ENCODE measurements around the gene PTK7.

DNA sequence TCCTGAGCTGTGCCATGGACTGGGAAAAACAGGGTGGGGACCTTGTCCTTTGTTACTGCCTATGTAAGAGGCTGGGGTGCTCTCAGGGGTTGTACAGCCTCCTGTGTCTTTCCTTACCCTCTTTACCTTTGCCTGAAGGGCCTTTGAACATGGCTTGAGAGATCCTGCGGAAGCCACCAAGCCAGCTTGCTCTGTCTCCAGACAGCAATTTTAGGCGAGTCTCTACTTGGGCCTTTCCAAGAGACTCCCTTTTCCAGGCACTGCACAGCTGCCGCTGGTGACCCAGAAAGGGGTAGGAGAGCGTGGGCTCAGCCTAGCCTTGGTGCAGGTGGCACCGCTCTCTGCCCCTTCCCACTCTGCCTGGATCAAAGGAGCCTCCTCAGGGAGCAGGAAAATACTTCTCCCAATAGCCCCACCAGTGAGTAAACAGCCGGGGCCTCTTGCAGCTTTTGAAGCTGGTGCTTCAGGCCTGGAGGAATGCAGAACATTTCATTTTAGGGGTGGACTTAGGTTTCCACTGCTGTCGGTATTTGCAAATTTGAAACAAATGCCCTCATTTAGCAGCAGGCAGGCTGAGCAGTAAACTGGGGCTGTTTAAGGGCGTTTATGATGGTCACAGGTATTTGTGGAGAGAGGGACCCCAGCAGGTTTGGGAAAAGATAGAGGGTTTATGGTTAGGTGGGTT, 13.9 kb downstream of the PTK7 start:
- TF ChIP-seq, protein P1, sequence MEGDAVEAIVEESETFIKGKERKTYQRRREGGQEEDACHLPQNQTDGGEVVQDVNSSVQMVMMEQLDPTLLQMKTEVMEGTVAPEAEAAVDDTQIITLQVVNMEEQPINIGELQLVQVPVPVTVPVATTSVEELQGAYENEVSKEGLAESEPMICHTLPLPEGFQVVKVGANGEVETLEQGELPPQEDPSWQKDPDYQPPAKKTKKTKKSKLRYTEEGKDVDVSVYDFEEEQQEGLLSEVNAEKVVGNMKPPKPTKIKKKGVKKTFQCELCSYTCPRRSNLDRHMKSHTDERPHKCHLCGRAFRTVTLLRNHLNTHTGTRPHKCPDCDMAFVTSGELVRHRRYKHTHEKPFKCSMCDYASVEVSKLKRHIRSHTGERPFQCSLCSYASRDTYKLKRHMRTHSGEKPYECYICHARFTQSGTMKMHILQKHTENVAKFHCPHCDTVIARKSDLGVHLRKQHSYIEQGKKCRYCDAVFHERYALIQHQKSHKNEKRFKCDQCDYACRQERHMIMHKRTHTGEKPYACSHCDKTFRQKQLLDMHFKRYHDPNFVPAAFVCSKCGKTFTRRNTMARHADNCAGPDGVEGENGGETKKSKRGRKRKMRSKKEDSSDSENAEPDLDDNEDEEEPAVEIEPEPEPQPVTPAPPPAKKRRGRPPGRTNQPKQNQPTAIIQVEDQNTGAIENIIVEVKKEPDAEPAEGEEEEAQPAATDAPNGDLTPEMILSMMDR (IDR thresholded peaks at IDR 0.05), result no peak
- no peak for TF ChIP-seq POLR2A (IDR thresholded peaks at IDR 0.05)
